ENCODE results near the gene DYRK3. TPM values are rescaled to one million over a fixed set of nuclear protein-coding genes. Genes with fewer than 3 reads are reported as not detected.

The DYRK3 gene
- total and polyA plus RNA-seq, 10 of the 15 experiments (the other 5 are each of a cell fraction or from before 2014, with no cell fraction given): 1.6 to 12.9 (median 10.3) TPM

- Histone ChIP-seq H3K4me1 (ENCODE audit: control insufficient read depth, insufficient read depth, low read length) (no peaks in the 10 kb centered on the region), H3K9me3 (replicated peaks; ENCODE audit: control insufficient read depth, insufficient read depth, low read length) (no peaks in the 10 kb centered on the region), H3K4me2 (ENCODE audit: control insufficient read depth, insufficient read depth) (no peak overlapping the region), H2AFZ (ENCODE audit: control insufficient read depth, low read depth, low read length) (no peak overlapping the region), H3K9ac (ENCODE audit: control insufficient read depth, insufficient read depth, low read length) (no peak overlapping the region), H3K27ac (ENCODE audit: control insufficient read depth, insufficient read depth) (no peak overlapping the region), H3K27me3 (replicated peaks in 1 of 2; ENCODE audit: control insufficient read depth in 2 of 2, insufficient read depth in 2 of 2, low read length in 1 of 2) (no peaks in the 10 kb centered on the region), H3K4me3 (no peak overlapping the region), H3K79me2 (ENCODE audit: control insufficient read depth, insufficient read depth, low read length) (no peaks in the 10 kb centered on the region), H4K20me1 (ENCODE audit: control insufficient read depth, insufficient read depth) (no peaks in the 10 kb centered on the region), H3K36me3 (ENCODE audit: control insufficient read depth in 2 of 2, insufficient read depth in 2 of 2, low read length in 1 of 2) (peaks cover 3 to 18% of the 10 kb centered on the region in 2 experiments; a peak in 3 of 4 replicates)
- ChIA-PET RAD21 (ENCODE audit: unreplicated experiment) (interaction anchor here (0.8 to 4.7 kb wide), 3 partner anchors 12 to 25 kb away, joined by 3 to 30 read pairs (median 4); no protein-coding TSS in a partner anchor), CTCF (interaction anchor here (9.7 to 28.3 kb wide), 2 partner anchors 9 to 19 kb away, joined by 172 to 1150 read pairs; partner anchors contain the start of gene DYRK3), POLR2A (interaction anchor here (1.1 kb wide), 2 partner anchors 9 to 11 kb away, joined by 3 read pairs; no protein-coding TSS in a partner anchor), SMC1A (ENCODE audit: uncharacterized antibody, unreplicated experiment) (interaction anchor here (0.6 to 8.9 kb wide), 3 partner anchors 11 to 1042 kb away, joined by 3 to 139 read pairs (median 35); no protein-coding TSS in a partner anchor)
- BruUV-seq (replicated peaks): no TSS peak
- in situ Hi-C loops (cut with MboI): no loop called here
- FAIRE-seq (no peak), ATAC-seq (peak; percentile 30; the same call in 2 of the 3 replicates), DNase-seq (ENCODE audit: low read depth, low spot score) (no peak)
- WGBS (ENCODE audit: insufficient coverage, insufficient replicate concordance, low lambda C conversion rate, missing lambda C conversion rate): 96% methylated on average over 5 of the region's 5 CpGs
- TF ChIP-seq PAX8 (IDR thresholded peaks at IDR 0.05) (no peak), IRF3 (IDR thresholded peaks at IDR 0.05) (no peak), TBL1XR1 (IDR thresholded peaks at IDR 0.05; ENCODE audit: low read depth, low read length) (no peak), SUPT20H (IDR thresholded peaks at IDR 0.05; ENCODE audit: borderline replicate concordance, control insufficient read depth, low read depth, low read length) (no peak), RAD51 (IDR thresholded peaks at IDR 0.05) (no peak), CBFB (IDR thresholded peaks at IDR 0.05; ENCODE audit: low read depth) (no peak), YBX1 (IDR thresholded peaks at IDR 0.05) (no peak), CHD2 (IDR thresholded peaks at IDR 0.05; ENCODE audit: borderline replicate concordance, low read depth, low read length) (no peak), REST (IDR thresholded peaks at IDR 0.05; ENCODE audit: low read depth, low read length) (no peak), EP300 (IDR thresholded peaks at IDR 0.05; ENCODE audit: borderline replicate concordance in 1 of 2, control insufficient read depth in 1 of 2, low read depth in 2 of 2, low read length in 2 of 2) (no peak), HDAC2 (IDR thresholded peaks at IDR 0.05) (no peak), HCFC1 (IDR thresholded peaks at IDR 0.05; ENCODE audit: low read length) (no peak), KLF5 (IDR thresholded peaks at IDR 0.05; ENCODE audit: partially characterized antibody) (no peak), IKZF1 (conservative IDR thresholded peaks at IDR 0.05) (no peak), NFIC (IDR thresholded peaks at IDR 0.05; ENCODE audit: low read depth, low read length) (no peak), POLR2A (IDR thresholded peaks at IDR 0.05; ENCODE audit: low read depth, low read length) (no peak), ZNF384 (IDR thresholded peaks at IDR 0.05; ENCODE audit: borderline replicate concordance, low read depth, low read length) (no peak)
- TF ChIP-seq, protein P1, sequence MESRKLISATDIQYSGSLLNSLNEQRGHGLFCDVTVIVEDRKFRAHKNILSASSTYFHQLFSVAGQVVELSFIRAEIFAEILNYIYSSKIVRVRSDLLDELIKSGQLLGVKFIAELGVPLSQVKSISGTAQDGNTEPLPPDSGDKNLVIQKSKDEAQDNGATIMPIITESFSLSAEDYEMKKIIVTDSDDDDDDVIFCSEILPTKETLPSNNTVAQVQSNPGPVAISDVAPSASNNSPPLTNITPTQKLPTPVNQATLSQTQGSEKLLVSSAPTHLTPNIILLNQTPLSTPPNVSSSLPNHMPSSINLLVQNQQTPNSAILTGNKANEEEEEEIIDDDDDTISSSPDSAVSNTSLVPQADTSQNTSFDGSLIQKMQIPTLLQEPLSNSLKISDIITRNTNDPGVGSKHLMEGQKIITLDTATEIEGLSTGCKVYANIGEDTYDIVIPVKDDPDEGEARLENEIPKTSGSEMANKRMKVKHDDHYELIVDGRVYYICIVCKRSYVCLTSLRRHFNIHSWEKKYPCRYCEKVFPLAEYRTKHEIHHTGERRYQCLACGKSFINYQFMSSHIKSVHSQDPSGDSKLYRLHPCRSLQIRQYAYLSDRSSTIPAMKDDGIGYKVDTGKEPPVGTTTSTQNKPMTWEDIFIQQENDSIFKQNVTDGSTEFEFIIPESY (IDR thresholded peaks at IDR 0.05): no peak
- intact Hi-C loops (cut with micrococcal nuclease; ENCODE audit: unreplicated experiment): no loop called here
Measured at GRCh38 chr1:206651958-206652890, 16.9 kb downstream of the DYRK3 start.
